T-helper 2 cell (primary cell): Measurements from ENCODE around the gene SALL1.

Experiments used
- DNase-seq, 5 experiments: peaks; one replicate each; pipeline versions ENCODE4 v3.0.0 to v3.0.0-alpha.2; 2012 to 2022

The SALL1 gene

DNA sequence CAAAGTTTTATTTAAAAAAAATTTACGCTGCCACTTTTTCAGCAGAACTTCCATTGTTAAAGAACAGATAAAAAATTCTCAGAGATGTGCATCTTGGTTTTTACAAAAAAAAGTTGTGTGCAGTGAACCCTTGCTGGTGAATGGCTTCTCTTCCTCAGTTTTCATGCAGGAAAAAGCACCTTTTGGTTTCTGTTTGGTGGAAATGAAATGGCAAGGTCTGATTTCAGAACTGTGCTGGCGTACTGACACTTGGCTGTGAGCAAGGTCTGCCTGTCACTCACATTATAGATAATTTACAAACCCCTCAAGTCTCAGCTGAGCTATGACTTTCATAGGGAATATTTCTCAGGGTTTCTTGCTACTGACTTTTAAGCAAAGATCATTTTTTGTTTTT is 5.7 kb upstream of the SALL1 start:
- DNase-seq: no peak

GRCh38 chr16:51155820-51156806 is 5.0 kb upstream of the SALL1 start:
- DNase-seq: peak in 1 of 5 experiments; percentile 31

DNA sequence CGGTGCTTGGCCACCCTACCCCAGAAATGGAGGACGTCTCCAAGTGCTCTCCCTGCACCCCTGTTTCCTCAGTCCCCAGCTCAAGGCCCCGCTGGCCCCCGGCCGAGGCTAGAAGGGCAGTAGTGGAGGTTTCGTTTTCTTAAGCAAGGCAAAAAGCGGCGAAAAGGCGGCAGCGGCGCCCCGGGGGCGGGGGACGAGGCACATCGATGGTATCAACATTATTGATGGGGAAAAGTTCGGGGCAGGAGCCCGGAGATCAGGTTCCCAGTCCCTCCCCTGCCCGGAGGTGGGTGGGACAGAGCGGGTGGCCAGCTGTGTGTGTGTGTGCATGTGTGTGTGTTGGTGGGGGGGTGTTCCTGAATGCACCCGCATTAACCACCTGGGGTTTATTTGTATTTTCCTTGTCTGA is 4.1 kb upstream of the SALL1 start:
- DNase-seq: no peak

GRCh38 chr16:51154271-51155171 is 3.5 kb upstream of the SALL1 start:
- no peak for DNase-seq

- DNase-seq: no peak
Measured at GRCh38 chr16:51153577-51154031, 2.5 kb upstream of the SALL1 start.

DNA sequence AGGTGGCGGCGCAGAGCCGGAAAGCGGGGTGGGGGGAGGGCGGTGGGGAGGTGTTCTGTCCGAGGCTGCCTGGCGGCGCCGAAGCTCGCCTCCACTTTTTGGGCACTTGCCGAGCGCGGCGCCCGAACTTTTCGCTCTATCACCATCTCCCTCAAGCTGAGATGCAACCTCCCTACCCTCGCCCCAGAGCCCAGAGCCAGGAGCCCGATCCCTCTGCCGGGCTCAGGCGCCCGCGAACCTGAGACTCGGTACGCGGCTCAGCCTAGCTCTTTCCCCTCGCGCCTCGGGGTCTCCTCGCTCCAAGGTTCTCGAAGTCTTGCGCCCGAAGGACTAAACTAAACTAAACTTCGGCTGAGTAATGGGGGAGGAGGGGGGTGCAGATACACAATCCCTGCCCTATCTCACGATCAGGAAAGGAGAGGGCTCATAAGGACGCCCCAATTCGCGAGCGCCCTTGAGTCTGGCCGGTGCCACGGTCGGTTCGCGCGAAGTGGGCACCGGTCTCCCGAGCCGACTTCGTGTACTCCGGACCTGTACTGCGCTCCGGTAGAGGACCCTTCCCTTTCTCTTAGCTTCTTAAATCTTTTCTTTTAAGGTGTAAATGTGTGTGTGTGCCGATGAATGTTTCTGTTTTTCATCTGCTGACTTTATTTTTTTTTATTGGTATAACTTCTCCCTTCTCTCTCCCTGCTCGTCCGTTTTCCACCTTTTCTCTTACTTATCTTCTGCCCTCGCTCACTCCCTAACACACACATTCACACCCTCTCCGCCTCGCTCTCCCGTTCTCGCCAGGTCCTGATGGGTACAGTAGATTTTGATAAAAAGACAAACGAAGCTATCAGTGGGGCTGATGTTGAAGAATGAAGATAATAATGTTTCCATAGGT is 1.9 kb upstream of the SALL1 start:
- no peak for DNase-seq

GRCh38 chr16:51151961-51152663 is 1.0 kb upstream of the SALL1 start:
- no peak for DNase-seq

DNA sequence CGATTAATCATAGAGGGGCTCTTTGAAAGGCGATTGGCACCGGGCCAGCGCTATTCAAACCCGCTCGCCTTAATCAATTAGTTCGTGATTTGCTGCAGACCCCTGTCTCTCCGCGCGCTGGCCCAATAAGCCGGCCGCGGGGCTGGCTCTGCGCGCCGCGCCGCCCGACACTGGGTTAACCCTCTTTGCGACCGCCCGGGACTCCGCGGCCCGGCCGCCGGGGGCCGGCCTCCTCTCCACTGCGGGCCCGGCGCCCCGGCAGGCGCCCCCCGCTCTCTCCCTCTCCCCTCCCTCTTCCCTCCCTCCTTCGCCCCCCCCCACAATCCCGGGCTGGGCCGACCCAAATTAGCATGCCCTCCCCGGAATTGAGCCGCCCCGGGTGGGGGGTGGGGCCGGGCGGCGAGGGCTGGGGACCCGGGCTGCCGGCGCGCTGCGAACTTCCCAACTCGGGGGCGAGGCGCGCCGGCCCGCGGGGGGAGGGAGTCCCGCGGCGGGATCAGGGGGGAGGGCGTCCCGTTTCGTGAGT is 428 bp upstream of the SALL1 start:
- peak in 1 of 5 experiments; percentile 8 for DNase-seq

DNA sequence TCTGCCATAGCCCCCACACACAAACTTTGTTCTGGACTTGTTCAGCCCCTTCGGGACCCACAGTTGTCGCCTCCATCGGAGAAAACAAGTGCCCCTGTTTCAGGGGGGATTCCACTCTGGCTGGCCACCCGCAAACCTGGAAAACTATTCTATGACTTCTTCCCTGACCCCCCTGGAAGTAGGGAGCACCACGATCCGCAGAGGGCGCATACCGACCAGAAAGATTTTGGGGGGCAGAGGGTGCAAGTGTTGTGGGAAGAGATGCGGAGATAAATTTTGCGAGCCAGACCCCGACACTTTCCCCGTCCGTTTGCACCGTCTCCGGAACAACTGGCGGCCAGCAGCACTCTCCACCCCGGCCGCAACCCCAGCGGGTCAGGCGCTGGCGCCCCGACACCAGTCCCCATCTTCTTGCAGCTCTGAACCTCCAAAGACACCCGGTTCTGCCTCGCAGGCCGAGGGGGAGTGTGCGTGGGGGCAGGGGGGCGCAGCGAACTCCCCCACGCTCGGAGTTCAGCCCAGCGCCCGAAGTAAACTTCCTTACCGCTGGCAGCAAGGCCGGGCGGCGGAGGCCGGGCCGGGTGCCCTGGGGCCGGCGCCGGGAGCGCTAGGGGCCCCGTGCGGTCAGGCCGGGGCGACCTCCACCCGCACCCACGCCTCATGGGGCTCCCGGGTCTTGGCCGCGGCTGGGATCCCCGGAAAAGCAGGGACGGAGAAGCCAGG is 744 bp downstream of the SALL1 start:
- DNase-seq: no peak

GRCh38 chr16:51149721-51150164 is 1.3 kb downstream of the SALL1 start:
- no peak for DNase-seq

- no peak for DNase-seq
Measured at GRCh38 chr16:51149251-51149661, 1.8 kb downstream of the SALL1 start.

- no peak for DNase-seq
Measured at GRCh38 chr16:51148678-51149228, 2.3 kb downstream of the SALL1 start.

- DNase-seq: no peak
Measured at GRCh38 chr16:51147776-51148677, 3.0 kb downstream of the SALL1 start.

GRCh38 chr16:51146256-51146924 is 4.7 kb downstream of the SALL1 start:
- DNase-seq: no peak

GRCh38 chr16:51144203-51144602 is 6.9 kb downstream of the SALL1 start:
- DNase-seq: no peak

- DNase-seq: no peak
Measured at GRCh38 chr16:51143196-51143977, 7.7 kb downstream of the SALL1 start.

- no peak for DNase-seq
Measured at GRCh38 chr16:51141541-51141940, 9.5 kb downstream of the SALL1 start.

DNA sequence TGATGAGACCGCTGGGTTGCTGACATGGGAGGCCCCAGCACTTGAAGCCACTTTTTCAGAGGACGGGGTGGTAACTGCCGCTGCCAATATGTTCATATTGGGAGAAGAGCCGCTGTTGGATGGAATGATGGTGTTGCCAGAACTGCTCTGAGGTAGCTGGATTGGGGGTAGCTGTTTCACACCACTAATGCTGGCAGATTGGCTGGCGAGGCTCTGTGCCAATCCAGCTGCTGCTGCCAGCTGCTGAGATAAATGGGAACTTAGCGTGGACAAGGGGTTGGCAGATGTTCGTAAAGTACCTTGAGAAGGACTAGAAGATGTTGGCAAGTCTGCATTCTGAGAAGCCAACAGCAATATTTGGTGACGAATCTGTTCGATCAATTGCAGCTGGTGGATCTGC is 10.0 kb downstream of the SALL1 start:
- DNase-seq: no peak
